Head of caudate nucleus (tissue), 42 donors: ENCODE data around the gene SLX4IP.
"Not testable (repeated sequence)": the region's sequence is repeated elsewhere in the genome, so short reads cannot be mapped to it uniquely, and the experiment has no call there.

Experiments
- DNase-seq, 42 donors: peaks; one replicate each; pipeline versions ENCODE4 v3.0.0 to v3.0.0-alpha.2; 2020 to 2021; ENCODE audit warnings: mixed read lengths in 7 of 42
- intact Hi-C: fragments of 100-400 bp; cut with DNase I; formaldehyde crosslinking; loops from one replicate; pipeline ENCODE4 v1.15.0; 2022

The SLX4IP gene

DNA sequence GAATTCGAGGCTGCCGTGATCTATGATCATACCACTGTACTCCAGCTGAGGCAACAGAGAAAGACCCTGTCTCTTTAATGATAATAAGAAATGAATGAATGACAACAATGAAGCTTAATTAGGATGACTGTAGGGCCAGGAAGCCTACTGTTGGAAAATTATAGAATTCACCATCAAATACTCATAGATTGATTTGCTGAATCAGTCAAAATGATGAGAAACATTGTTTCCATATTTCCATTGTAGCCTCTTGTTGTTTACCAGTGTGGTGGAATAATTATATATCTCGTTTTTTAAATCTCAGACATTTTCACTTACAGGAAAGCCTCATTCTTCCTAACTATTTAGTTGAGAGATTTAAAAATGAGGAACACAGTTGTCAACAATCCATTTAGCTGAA is 142.5 kb downstream of the SLX4IP start:
- no peak for DNase-seq
- intact Hi-C loops = no loop called here

DNA sequence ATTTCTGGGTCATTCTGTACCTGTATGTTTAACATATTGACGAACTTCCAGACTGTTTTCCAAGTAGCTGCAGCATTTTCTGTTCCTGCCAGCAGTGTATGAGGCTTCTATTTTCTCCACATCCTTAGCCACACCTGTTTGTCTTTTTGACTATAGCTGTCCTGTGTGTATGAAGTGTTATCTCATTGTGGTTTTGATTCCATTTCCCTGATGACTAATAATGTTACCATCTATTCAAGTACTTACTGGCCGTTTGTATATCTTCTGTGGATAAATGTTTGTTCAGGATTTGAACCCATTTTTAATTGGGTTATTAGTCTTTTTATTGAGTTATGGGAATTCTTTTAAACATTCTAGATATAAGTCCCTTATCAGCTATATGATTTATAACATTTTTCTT is 143.5 kb downstream of the SLX4IP start:
- no peak for DNase-seq
- intact Hi-C loops = no loop called here

DNA sequence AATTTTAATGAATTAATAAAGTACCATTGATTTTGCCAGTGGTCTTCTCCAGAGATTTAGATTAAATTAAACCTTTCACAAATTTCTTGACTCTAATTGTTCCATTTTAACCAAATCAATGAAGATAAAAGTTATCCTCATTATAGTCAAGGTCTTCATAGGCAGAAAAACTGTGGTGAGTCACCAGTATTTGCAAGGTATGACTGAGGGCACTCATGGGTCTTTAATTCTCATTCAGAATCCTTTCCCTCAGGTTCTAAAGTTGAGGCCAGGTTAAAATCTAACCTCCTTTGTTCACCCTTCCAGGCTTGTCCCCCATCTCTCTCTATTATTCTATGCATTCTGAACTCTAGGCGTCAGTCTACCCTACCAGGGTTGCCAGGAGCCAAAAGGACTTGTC is 144.8 kb downstream of the SLX4IP start:
- no peak for DNase-seq
- intact Hi-C loops = no loop called here

DNA sequence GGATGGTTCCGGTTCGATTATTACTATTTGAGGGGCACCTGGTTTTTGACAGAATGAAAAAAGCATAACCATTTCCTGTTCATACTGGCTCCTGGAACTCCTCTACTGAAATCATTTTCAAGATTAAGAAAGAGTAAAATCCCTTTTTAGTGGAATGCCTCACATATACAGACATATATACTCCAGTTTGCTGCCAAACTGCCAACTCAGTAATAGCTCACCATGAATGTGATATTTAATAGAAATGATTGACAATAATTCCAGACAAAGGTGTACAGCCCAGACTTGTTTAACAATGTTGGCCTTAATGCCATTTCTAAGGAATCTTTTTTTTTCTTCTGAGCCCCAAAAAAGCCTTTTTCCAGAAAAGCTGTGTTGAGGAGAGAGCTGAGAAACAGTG is 145.6 kb downstream of the SLX4IP start:
- no peak for DNase-seq
- intact Hi-C loops = no loop called here

DNA sequence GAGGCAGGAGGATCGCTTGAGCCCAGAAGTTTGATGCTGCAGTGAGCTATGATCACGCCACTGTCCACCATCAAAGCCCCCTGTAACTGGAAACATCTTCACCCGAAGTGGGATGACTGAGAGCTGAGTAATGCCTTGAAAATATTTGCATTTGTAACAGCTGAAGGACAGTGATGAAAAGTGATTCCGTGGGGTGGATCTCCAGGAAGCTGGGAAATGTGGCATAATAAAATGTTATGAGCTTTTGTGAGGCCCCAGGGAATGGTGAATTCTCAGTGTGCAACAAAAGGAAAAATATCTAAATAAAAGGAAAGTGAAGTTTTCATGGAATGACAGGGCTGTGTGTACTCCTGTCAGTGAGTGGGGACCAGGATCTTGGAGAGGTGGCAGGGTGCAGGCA is 146.7 kb downstream of the SLX4IP start:
- intact Hi-C loops = no loop called here

DNA sequence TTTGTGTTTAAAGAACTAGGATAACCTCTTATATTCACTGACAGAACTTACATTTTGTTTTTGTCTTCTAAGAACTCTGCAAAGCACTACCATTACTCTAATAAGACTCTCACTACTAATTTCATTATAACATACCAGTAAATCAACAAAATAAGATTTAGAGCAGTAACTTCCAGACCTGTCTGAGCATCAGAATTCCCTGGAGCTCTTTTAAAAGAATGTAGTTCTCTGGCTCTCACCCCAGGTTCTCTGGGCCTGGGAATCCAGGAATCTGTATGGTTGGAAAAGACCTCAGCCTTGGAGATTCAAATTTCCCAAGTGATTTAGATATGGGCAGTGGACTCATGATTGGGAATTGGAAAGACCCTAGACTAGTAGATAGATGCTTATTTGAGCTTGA is 149.3 kb downstream of the SLX4IP start:
- intact Hi-C loops = no loop called here
- no peak for DNase-seq

More for the DNA sequence above, 146.7 kb downstream of the SLX4IP start:
- no peak for DNase-seq

DNA sequence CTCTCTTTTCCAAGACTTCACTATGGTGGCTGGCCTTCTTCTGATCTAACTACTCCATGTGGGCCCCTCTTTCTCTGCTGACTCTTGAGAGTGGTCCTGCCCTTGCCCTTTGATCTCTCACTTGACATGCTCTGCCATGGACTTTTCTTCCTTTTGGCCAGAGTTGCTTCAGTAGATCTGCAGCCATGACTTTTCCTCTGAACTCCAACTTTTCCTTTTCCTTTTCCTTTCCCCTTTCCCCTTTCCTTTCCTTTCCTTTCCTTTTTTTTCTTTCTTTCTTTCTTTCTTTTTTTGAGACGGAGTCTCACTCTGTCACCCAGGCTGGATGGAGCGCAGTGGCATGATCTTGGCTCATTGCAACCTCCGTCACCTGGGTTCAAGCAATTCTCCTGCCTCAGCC is 150.2 kb downstream of the SLX4IP start:
- intact Hi-C loops = no loop called here
- no peak for DNase-seq

DNA sequence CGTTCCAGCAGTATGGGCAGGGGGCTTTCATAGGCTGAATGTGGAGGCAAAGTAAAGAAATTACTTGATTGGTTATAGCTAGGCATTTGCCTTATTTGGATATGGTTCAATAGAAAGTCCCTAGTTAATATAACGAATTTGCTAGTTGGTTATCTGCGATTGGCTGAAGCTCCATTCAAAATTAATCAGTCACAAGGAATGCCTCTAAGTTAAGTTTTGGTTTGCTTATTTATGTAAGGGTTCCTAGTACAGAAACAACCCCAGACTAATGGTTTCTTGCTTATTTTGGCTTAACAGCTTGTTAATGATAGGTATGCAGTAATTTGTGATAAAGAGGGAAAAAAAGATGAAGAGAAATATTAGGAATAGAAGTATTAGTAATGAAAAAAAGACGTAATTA is 151.2 kb downstream of the SLX4IP start:
- intact Hi-C loops = no loop called here
- no peak for DNase-seq

DNA sequence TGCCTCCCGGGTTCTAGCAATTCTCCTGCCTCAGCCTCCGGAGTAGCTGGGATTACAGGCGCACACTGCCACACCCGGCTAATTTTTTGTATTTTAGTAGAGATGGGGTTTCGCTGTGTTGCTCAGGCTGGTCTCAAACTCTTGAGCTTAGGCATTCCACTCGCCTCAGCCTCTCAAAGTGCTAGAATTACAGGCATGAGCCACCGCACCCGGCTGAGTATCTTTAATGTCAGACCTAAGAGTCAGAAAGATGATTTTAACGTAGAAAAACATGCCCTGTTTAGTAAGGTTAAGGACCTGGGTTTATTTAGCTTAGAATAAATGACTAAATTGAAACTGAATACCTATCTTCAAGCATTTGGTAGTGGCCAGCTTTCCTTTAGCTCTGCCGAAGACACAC is 155.3 kb downstream of the SLX4IP start:
- DNase-seq, intact Hi-C loops: not testable (repeated sequence)

DNA sequence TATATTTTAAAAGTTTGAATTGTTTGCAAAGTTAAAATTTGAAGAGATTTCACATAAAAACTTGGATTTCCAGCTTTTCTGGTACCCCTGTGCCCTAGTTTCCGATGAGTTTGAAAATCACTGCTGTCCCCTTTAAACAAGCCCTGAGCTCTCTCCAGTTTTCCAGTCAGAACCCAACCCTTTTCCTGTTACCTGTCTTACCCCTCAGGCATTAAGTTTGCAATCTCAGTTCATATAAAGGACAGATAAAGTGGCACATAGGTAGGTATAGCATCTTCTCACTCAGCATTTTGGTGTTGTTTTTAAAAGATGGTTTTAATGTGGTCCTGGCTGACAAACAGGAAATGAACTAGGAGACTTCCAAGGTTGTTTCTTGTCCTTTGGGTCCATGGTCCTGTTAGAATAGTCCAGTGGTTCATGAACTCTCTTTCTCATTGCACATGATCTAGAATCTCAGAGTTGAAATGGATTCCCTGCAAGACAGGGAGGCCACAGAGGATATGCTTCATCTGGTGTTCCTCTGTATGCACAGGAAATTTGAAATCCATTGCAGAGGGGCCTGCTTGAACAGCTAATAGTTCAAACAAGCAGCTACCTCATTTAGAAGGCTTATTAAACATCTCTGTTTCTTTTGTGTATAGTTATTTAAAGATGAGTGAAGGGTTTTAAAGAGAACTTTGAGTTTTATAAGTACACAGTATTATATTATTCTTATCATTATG is 156.0 kb downstream of the SLX4IP start:
- intact Hi-C loops = no loop called here

DNA sequence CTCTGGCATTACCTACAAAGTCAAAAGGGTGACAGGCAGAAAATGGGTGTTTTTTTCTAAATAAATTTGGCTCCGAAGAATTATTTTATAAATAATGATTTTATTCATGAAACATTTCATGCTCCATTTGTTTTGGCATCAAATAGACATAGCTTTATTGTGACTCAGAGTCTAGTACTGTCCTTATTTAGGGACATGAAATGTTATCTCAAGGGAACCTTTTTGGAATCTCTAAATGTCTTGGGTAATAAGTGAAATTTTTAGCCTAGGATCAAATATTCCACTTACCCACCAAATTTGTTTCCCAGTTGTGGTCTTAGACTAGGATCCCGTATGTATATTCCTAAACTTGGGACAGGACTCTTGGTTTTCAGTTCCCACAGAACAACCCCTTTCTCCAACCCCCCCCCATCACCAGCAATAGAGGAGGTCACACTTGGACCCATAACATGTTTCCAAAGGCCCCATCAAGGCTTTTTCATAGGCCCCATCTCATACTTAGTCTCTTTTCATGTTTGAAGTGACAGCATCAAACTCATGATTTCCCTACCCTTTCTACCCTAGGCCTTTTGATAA is 156.9 kb downstream of the SLX4IP start:
- no peak for DNase-seq
- intact Hi-C loops = no loop called here

More for the DNA sequence above, 156.0 kb downstream of the SLX4IP start:
- DNase-seq = no peak

DNA sequence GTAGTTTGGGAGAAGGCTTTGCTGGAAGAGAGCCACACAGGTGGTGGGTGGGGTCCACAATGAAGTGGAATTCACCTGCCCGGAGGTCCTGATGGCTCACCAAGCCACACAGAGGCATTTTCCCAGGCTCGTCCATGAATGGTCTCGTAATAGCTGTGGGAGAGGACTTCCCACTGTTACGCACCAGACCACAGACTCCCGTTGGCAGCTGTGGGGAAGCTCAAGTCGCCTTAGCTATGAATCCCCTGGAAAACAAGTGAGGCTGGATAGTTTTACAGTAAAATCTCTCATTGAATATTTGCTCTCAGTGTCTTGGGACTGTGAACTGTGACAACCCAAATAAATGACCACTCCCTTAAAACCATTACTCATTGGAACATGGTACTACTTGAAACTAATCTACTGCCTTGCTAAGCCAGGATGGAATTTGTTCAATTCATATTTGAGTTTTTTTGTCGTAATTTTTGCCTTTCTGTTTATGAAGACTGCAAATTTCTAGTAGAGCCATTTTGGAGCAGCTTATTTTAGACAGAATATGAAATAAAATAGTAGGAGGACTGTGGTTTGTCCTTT is 159.3 kb downstream of the SLX4IP start:
- DNase-seq = no peak
- intact Hi-C loops = no loop called here

DNA sequence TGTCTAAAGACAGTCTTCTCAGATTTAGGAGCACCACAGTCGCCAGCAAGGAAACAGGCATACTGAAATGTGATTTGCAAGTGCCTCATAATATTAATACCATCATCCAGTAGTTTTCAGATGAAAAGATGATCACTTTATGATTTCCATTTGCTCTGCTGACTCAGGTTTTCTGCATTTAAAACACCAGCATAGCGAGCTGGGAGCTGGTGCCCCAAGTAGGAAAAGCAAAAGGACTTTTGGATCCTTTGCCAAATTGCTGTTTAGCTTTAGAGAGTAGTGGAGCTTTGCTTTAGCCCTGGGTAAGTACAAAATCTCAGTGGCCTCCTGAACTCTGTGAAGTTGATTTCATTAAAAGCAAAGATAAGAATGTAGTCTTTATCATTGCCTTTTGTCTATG is 160.2 kb downstream of the SLX4IP start:
- intact Hi-C loops = no loop called here

DNA sequence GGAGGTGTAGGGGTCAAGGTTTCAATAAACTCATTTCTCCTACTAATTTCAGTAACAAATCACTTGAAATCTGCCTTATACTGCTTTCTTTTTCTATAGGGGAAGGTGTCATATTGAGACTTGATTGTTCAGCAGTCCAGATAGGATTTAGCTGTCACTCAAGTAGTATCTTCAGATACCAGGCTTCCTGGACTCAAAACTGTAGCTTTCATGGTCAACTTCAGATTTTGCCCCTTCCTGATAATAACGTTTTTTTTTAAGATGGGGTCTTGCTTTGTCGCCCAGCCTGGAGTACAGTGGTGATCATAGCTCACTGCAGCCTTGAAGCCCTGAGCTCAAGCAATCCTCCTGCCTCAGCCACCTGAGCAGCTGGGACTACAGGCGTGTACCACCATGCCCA is 160.9 kb downstream of the SLX4IP start:
- intact Hi-C loops = no loop called here
- no peak for DNase-seq

More for the DNA sequence above, 160.2 kb downstream of the SLX4IP start:
- DNase-seq = no peak

DNA sequence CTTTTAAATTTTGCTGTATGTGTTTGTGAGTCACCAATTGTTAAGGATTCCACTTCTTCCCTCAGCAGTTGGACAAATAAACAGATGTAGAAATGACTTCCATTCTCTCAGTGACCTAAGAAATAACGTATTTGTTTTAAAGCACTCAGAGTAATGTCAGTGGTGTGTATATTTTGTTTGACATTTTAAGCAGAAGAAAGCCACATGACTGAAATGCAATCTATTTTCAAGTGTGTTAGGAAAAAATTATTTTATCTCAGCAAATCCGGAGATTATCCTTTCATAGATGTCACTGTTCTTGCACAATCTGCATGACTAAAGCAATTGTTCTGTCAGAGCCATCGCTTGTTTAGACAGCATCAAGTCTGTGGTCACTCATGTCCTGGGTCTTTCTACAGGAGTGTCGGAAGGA is 161.6 kb downstream of the SLX4IP start:
- no peak for DNase-seq
- intact Hi-C loops = no loop called here

DNA sequence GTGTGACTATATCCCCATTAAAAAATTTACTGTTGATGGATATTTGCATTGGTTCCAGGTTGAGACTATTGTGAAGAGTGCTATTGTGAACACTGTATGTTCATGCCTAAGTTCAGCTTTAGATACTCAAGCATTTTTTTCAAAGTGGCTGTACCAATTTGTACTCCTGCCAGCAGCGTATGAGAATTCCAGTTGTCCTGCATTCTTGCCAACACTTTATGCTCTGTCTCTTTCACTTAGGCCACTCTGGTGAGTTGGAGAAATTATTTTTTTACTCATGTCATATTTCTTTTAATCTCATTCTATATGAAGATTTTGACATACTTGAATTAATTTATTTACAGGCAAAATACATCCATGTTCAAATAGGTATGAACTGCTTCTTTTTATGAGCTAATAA is 162.5 kb downstream of the SLX4IP start:
- intact Hi-C loops = no loop called here
- DNase-seq = no peak

DNA sequence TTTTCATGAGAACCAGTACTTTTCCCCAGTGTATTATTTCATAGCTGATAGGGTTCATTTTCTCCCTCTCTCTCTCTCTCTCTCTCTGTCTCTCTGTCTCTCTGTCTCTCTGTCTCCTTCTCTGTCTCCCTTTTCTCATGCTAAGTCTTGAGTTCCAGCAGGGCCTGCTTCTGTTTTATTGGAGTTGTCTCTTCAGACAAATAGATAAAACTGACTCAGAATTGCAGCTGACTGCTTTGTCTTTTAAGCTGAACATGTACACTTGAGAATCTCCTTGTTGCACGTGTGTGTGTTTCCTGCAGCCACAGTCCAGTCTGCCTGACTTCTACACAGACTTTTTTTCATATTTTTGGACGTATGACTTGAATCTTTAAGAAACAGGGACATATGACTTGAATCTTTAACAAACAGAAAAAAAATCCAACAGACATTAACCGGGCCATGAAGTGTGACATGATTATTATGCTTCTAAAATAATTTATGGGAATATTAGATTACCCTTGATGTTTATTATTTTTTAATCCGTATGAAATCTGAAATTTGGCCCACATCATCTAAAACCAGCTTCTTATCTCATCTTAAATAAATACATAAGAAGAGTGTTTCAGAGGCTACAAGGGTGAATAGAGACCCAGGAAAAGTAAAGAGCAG is 167.2 kb downstream of the SLX4IP start:
- intact Hi-C loops = no loop called here
- no peak for DNase-seq

DNA sequence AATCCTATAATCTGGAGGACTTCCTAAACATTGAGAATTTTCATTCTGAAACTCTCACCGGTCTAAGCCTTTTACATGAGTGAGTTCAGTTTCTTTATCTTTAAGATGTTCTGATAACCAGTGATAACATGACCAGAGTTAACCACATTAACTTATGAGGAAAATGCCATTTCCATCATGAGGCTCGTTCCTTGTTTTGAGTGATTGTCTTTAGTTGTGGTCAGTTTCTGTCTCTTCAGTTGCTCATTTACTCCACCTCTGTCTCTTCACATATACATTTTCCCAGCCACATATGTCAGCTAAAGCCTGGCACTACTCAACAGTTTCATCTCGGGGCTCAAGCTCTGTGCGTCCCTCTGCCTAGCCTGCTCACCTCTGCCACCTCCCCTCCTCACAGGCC is 168.3 kb downstream of the SLX4IP start:
- intact Hi-C loops = no loop called here
- no peak for DNase-seq

DNA sequence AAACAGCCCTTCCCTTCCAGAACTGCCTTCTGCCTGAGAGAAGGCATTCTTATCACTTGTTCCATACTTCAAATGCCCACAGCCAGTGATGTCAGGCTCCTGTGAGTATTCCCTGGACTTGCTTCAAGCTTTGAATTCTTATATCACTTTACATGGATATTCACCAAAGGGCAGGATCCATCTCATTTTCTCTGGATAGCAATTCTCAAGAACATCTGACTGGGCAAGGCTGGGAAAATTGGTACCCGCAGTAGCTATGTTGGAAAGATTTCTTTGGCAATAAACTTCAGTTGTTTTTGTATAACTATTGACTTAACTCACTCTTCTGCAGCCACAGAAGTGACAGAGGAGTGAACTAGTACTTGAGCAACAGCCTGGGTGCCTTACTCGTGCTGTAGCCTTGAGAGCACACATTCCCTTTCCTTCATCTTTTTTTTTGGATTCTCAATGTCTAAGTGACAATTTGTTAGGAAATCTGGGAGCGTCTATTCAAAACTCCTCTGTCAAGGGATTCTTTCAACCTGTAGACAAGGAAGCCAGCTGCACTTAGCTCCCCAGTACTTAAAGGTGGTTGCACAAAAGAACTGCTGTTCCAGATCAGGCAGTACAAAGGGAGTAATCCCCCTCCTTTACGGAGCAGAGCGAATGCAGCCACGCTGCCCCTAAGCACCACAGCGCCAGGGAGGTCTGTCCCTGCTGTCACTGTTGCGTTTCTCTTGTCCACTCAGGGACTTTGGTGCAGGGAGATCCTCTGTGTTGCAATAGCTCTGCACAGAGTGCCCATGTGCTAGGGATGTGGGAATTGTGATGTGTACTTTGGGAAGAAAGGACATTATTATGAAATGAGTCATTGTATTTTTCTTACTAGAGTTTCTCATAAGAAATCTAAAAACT is 169.1 kb downstream of the SLX4IP start:
- intact Hi-C loops = no loop called here
- peak in 24 of 42 donors; percentile 13 to 64 (median 31) for DNase-seq
